Measurements from ENCODE around the gene KRTAP12-4.
"Not testable (repeated sequence)": the region's sequence is repeated elsewhere in the genome, so short reads cannot be mapped to it uniquely, and the experiment has no call there.

Gene KRTAP12-4

DNA sequence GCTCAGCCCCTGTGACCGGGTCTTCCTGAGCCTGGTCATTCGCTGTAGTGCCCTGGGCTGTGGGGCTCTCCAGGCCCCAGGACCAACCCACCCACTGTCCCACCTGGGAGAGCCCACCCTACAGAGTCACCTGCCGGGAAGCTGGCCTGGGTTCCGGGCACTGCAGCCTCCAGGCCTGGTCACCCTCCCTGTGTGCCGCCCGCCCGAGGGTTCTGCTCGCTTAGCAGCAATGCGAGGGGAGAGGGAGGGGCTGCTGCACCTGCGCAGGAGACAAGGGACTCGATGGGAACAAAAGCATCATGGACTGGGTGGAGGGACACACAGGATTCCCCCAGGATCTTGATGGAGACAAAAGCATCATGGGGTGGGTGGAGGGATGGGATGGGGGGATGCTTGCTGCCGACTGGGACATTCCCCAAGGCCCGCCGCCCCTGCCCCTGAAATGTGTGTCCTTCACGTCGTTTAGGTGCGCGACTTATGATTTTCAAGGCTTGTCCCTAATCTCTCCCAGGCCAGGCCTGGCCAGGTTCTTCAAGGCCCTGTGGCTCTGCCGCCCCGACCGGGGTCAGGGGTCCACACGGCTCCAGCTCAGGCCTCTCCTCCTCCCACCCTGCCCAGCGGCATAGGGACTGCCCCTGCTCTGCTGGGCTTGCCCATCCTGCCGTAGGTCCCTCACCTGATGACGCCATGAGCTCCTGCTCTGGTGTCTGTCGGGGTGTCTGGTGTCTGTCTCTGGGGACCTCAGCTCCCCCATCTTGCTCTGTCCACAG lies 40.9 kb downstream of the KRTAP12-4 start:
- TF ChIP-seq, protein P1, sequence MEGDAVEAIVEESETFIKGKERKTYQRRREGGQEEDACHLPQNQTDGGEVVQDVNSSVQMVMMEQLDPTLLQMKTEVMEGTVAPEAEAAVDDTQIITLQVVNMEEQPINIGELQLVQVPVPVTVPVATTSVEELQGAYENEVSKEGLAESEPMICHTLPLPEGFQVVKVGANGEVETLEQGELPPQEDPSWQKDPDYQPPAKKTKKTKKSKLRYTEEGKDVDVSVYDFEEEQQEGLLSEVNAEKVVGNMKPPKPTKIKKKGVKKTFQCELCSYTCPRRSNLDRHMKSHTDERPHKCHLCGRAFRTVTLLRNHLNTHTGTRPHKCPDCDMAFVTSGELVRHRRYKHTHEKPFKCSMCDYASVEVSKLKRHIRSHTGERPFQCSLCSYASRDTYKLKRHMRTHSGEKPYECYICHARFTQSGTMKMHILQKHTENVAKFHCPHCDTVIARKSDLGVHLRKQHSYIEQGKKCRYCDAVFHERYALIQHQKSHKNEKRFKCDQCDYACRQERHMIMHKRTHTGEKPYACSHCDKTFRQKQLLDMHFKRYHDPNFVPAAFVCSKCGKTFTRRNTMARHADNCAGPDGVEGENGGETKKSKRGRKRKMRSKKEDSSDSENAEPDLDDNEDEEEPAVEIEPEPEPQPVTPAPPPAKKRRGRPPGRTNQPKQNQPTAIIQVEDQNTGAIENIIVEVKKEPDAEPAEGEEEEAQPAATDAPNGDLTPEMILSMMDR (IDR thresholded peaks at IDR 0.05; ENCODE audit: low read depth, low read length) = no peak
- Histone ChIP-seq H3K9me3 (ENCODE audit: severe bottlenecking) (peaks cover 21% of the 10 kb centered on the region), H3K4me3 (ENCODE audit: low read depth, low read length) (no peak overlapping the region), H3K27ac (no peak overlapping the region), H3K36me3 (no peaks in the 10 kb centered on the region), H3K27me3 (ENCODE audit: insufficient read depth, low read depth, severe bottlenecking) (no peaks in the 10 kb centered on the region)
- no peak for DNase-seq

DNA sequence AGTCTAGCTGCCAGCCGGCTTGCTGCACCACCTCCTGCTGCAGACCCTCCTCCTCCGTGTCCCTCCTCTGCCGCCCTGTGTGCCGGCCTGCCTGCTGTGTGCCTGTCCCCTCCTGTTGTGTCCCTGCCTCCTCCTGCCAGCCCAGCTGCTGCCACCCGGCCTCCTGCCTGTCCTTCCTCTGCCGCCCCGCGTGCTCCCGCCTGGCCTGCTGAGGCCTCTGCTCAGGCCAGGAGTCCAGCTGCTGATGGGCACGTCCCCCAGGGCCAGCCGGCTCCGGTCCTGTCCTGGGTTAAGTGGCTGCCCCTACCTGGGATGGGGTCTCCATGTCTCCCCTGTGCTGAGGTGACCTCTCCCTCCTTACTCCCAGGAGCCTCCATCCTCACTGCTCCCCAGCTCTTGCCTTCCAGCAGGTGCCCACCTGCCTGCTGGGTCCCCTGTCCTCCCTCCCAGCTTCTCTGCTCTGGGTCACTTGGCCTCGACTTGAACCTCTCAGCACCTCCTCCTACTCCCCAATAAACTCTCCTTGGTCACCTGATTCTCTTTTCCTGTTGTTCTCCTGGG lies 41.7 kb downstream of the KRTAP12-4 start:
- no peaks in the 10 kb centered on the region for H3K27me3 ChIP-seq (ENCODE audit: insufficient read depth, low read depth, severe bottlenecking)
- no peak for DNase-seq
- TF ChIP-seq, protein P1 (IDR thresholded peaks at IDR 0.05; ENCODE audit: low read depth, low read length) = no peak
- peaks cover 21% of the 10 kb centered on the region for H3K9me3 ChIP-seq (ENCODE audit: severe bottlenecking)
- no peaks in the 10 kb centered on the region for H3K36me3 ChIP-seq
- no peak overlapping the region for H3K4me3 ChIP-seq (ENCODE audit: low read depth, low read length)
- H3K27ac ChIP-seq = no peak overlapping the region

DNA sequence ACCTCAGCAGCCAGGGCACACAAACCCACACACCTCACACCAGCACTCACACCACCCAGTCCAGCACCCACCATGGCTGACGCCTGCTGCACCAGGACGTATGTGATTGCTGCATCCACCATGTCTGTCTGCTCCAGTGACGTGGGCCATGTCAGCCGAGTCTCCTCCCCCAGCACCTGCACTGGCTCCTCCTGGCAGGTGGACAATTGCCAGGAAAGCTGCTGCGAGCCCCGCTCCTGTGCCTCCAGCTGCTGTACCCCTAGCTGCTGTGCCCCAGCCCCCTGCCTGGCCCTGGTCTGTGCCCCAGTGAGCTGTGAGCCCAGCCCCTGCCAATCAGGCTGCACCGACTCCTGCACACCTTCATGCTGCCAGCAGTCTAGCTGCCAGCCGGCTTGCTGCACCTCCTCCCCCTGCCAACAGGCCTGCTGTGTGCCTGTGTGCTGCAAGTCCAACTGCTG lies 42.4 kb downstream of the KRTAP12-4 start, which contains the start of gene KRTAP10-8:
KRTAP10-8 (plus strand) TSS at position 51 of the 458 bp plus-strand sequence; CDS start at position 73, 22 bp downstream.
- TF ChIP-seq, protein P1 (IDR thresholded peaks at IDR 0.05; ENCODE audit: low read depth, low read length) = no peak
- peaks cover 21% of the 10 kb centered on the region for H3K9me3 ChIP-seq (ENCODE audit: severe bottlenecking)
- no peak within 1 kb of the TSS for H3K4me3 ChIP-seq (ENCODE audit: low read depth, low read length)
- no peak within 1 kb of the TSS for H3K27ac ChIP-seq
- H3K36me3 ChIP-seq = no peaks in the 10 kb centered on the region
- no peak for DNase-seq
- no peaks in the 10 kb centered on the region for H3K27me3 ChIP-seq (ENCODE audit: insufficient read depth, low read depth, severe bottlenecking)

DNA sequence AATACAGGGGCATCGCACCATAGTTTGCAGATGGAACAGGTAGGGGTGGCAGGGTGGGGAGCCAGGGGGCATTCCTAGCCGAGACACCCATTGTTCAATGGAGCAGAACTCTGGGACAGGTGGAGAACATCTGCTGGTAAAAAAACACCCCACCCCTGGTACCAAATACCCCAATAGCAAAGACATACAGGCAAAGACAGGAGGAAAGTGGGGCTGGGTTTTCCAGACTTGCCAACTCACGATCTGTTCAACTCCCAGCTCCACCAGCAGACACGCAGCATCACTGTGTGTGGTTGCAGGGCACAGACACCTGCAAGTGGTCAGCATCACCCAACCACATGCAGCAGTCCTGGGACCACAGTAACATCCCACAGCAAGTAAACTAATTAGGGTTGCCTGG lies 42.9 kb downstream of the KRTAP12-4 start:
- Histone ChIP-seq H3K36me3 (no peaks in the 10 kb centered on the region), H3K4me3 (ENCODE audit: low read depth, low read length) (no peak overlapping the region), H3K27ac (no peak overlapping the region), H3K9me3 (ENCODE audit: severe bottlenecking) (peaks cover 21% of the 10 kb centered on the region), H3K27me3 (ENCODE audit: insufficient read depth, low read depth, severe bottlenecking) (no peaks in the 10 kb centered on the region)
- no peak for DNase-seq
- TF ChIP-seq, protein P1 (IDR thresholded peaks at IDR 0.05; ENCODE audit: low read depth, low read length) = no peak

DNA sequence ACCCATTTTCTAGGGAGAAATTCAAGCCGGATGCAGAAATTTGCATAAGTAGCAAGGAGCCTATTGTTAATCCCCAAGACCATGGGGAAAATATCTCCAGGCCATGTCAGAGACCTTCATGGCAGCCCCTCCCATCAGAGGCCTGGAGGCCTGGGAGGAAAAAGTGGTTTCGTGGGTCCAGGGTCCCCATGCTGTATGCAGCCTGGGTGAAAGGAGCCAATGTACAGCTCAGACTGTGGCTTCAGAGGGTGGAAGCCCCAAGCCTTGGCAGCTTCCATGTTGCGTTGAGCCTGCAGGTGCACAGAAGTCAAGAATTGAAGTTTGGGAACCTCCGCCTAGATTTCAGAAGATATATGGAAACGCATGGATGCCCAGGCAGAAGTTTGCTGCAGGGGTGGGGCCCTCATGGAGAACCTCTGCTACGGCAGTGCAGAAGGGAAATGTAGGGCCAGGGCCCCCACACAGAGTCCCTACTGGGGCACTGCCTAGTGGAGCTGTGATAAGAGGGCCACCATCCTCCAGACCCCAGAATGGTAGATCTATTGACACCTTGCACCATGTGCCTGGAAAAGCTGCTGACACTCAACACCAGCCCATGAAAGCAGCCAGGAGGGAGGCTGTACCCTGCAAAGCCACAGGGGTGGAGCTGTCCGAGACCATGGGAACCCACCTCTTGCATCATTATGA lies 44.2 kb downstream of the KRTAP12-4 start:
- not testable (repeated sequence) for H3K36me3 ChIP-seq; DNase-seq; H3K4me3 ChIP-seq (ENCODE audit: low read depth, low read length); H3K27ac ChIP-seq; H3K27me3 ChIP-seq (ENCODE audit: insufficient read depth, low read depth, severe bottlenecking)
- peaks cover 21% of the 10 kb centered on the region for H3K9me3 ChIP-seq (ENCODE audit: severe bottlenecking)

DNA sequence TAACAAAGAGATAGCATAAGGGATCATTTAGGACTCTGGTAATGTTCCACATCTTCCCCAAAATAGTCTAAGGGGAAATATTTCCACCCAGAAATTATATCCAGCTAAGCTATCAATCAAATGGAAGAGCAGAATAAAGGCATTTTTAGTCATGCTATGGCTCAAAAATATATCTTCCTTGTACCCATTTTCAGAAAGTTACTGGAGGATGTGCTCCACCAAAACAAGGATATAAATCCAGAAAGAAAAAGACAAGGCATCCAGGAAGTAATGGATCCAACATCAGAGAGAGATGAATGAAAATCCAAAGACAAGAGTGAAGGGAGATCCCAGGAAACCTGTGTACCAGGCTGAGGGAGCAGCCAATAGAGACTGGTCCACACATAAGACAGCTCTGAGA lies 45.3 kb downstream of the KRTAP12-4 start:
- Histone ChIP-seq H3K27me3 (ENCODE audit: insufficient read depth, low read depth, severe bottlenecking) (no peaks in the 10 kb centered on the region), H3K4me3 (ENCODE audit: low read depth, low read length) (no peak overlapping the region), H3K27ac (no peak overlapping the region), H3K36me3 (no peaks in the 10 kb centered on the region), H3K9me3 (ENCODE audit: severe bottlenecking) (peaks cover 27% of the 10 kb centered on the region)
- TF ChIP-seq, protein P1 (IDR thresholded peaks at IDR 0.05; ENCODE audit: low read depth, low read length) = no peak
- DNase-seq = no peak
